HG02981 (cell line): ENCODE measurements around the gene IFT22.
"Not testable (repeated sequence)": the region's sequence is repeated elsewhere in the genome, so short reads cannot be mapped to it uniquely, and the experiment has no call there.

ENCODE experiments used
- ATAC-seq: cut with Tn5 transposase; IDR thresholded peaks from one replicate; pipeline ENCODE4 v1.9.1; 2021; ENCODE audit warnings: mild to moderate bottlenecking, moderate library complexity; ENCODE audit not compliant: unreplicated experiment

IFT22 gene

GRCh38 chr7:101278461-101279292, 42.9 kb downstream of the IFT22 start:
- no peak for ATAC-seq

- ATAC-seq: no peak
These were observed 44.5 kb downstream of the IFT22 start for GRCh38 chr7:101277155-101277554.

GRCh38 chr7:101273206-101273605, 48.4 kb downstream of the IFT22 start:
- no peak for ATAC-seq

GRCh38 chr7:101271021-101271420, 50.6 kb downstream of the IFT22 start:
- no peak for ATAC-seq

GRCh38 chr7:101269664-101270063, 51.9 kb downstream of the IFT22 start:
- no peak for ATAC-seq

GRCh38 chr7:101265622-101266516, 55.7 kb downstream of the IFT22 start:
- ATAC-seq: no peak

- not testable (repeated sequence) for ATAC-seq
These were observed 57.4 kb downstream of the IFT22 start for GRCh38 chr7:101264102-101264706.
